GM19468 (cell line): Measurements from ENCODE around the gene PIK3R2.

Experiments used
- ATAC-seq: cut with Tn5 transposase; IDR thresholded peaks from one replicate; pipeline ENCODE4 v1.9.1; 2021; ENCODE audit warnings: mild to moderate bottlenecking, moderate library complexity, moderate number of reproducible peaks; ENCODE audit not compliant: unreplicated experiment; ENCODE audit errors: extremely low read depth

The PIK3R2 gene

GRCh38 chr19:18168673-18169381 lies 15.9 kb downstream of the PIK3R2 start:
- no peak for ATAC-seq

- no peak for ATAC-seq
Measured at GRCh38 chr19:18170714-18171255, 17.8 kb downstream of the PIK3R2 start.

GRCh38 chr19:18171605-18172327 lies 18.8 kb downstream of the PIK3R2 start:
- no peak for ATAC-seq

GRCh38 chr19:18172331-18173053 lies 19.5 kb downstream of the PIK3R2 start:
- ATAC-seq = no peak

- ATAC-seq = no peak
Measured at GRCh38 chr19:18173054-18173571, 20.1 kb downstream of the PIK3R2 start.

- ATAC-seq = no peak
Measured at GRCh38 chr19:18173572-18174288, 20.8 kb downstream of the PIK3R2 start, which contains the start of gene IFI30. Gene IFI30 (plus strand): TSS chr19:18173813. CDS start chr19:18173842, 29 bp downstream.

GRCh38 chr19:18174983-18175382 lies 22.0 kb downstream of the PIK3R2 start:
- ATAC-seq = no peak

GRCh38 chr19:18176367-18177310 lies 23.7 kb downstream of the PIK3R2 start:
- no peak for ATAC-seq

GRCh38 chr19:18179957-18180356 lies 27.0 kb downstream of the PIK3R2 start:
- ATAC-seq = no peak

- ATAC-seq = no peak
Measured at GRCh38 chr19:18183529-18183928, 30.6 kb downstream of the PIK3R2 start.

- ATAC-seq = no peak
Measured at GRCh38 chr19:18185538-18185937, 32.6 kb downstream of the PIK3R2 start.

- no peak for ATAC-seq
Measured at GRCh38 chr19:18190278-18190677, 37.3 kb downstream of the PIK3R2 start.

GRCh38 chr19:18191640-18192062 lies 38.7 kb downstream of the PIK3R2 start:
- ATAC-seq = no peak

- peak; percentile 84 for ATAC-seq
Measured at GRCh38 chr19:18192673-18193387, 39.9 kb downstream of the PIK3R2 start, which contains the start of gene MPV17L2. Gene MPV17L2 (plus strand): TSS chr19:18193218. CDS start chr19:18193282, 64 bp downstream.

GRCh38 chr19:18193388-18194180 lies 40.6 kb downstream of the PIK3R2 start:
- no peak for ATAC-seq

- no peak for ATAC-seq
Measured at GRCh38 chr19:18194181-18194530, 41.2 kb downstream of the PIK3R2 start.

GRCh38 chr19:18194554-18195238 lies 41.7 kb downstream of the PIK3R2 start:
- ATAC-seq = no peak
